NK-92 (cell line): Measurements from ENCODE around the gene NOL9.
"Not testable (repeated sequence)": the region's sequence is repeated elsewhere in the genome, so short reads cannot be mapped to it uniquely, and the experiment has no call there.

Experiments
- DNase-seq: peaks from one replicate; lab custom pipeline; 2025; ENCODE audit not compliant: unreplicated experiment; lab: John Stamatoyannopoulos, UW

NOL9 gene

GRCh38 chr1:6505367-6506209 is 48.7 kb downstream of the NOL9 start:
- no peak for DNase-seq

GRCh38 chr1:6504887-6505286 is 49.4 kb downstream of the NOL9 start:
- no peak for DNase-seq

DNA sequence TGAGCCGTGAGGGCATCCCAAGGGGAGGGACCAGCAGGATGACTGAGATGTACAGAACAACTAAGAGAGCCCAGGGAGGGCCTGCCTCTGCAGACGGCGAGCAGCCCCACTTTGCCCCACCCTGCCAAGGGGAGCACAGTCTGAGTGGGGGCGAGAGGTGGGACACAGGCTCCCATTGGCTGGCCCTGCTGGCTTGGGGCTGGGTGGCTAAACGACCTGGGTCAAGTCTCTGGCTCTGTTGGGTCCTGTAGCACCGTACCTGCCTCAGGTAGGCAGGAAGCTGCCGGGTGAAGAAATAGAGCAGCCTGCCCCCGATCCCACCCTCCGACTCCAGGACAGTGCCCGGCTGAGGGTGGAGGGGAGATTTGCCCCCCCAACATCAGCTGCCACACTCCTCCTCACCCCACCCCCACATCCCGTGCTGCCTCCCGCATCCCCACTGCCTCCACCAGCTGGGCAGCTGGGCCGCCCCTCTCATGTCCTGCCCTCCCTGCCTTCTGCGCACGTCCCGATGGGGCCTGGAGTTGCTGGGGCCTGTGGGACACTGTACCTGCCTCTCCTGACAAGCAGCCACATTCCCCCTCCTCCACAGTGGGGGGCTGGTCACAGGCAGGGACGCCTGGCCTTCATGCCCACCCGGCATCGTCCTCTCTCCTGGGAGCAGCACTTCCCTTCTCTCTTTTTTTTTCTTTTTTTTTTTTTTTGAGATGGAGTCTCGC is 50.3 kb downstream of the NOL9 start:
- no peak for DNase-seq

GRCh38 chr1:6502000-6502891 is 52.1 kb downstream of the NOL9 start:
- DNase-seq = no peak

DNA sequence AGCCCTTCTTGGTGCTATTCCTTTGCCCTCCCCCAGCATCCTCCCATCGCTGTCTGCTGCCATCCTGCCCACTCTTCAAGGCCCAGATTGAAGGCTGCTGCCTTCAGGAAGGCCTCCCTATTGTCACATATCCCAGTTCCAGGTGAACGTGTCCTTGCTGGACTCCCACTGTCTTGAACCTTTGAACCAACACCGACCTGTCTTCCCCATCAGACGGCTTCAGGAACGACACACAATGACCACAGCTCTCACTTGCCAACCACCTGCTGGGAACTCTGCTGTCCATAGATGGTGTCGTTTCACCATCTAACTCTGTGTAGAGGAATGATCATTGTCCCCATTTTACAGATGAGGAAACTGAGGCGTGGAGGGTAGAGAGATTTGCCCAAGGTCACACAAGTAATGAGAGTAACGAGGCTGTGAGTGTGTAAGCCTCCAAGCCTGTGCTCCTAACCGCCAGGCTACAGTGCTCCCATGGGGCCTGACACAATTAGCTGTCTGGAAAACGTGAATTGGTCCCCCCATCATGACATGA is 53.0 kb downstream of the NOL9 start:
- DNase-seq = no peak

- DNase-seq = no peak
Observed at GRCh38 chr1:6500544-6501278, 53.6 kb downstream of the NOL9 start.

GRCh38 chr1:6499296-6499695 is 55.0 kb downstream of the NOL9 start:
- DNase-seq = no peak

GRCh38 chr1:6498576-6499111 is 55.7 kb downstream of the NOL9 start:
- DNase-seq = no peak

- DNase-seq = no peak
Observed at GRCh38 chr1:6497867-6498575, 56.3 kb downstream of the NOL9 start.

DNA sequence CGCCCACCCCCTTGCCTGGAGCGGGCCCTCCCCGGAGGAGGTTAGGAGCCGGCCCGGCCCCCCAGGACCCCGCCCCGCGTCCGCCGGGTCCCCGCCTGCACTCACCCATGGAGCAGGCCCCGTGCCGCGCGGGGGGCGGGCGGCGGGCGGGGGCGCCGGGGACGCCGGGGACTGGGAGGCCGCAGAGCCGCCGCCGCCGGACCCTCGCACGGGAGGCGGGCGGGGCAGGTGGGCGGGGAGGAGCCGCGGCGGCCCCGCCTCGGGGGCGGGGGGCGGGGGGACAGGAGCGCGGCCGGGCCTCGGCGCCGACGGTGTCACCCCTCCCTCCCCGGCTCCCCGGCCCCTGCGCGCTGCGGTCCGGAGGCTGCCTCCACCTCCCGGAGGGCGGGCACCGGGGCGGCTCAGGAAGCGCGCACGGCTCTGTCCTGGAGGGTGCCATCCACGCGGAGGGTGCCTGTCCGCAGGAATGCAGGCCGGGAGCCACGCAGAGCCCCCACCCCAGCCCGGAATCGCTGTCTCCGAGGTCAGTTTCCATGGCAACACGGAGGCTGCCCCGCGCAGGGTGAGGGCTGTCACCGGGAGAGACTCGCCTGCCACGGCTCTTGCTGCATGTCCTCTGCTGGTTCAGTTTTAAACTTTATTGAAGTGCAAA is 57.0 kb downstream of the NOL9 start:
- no peak for DNase-seq

DNA sequence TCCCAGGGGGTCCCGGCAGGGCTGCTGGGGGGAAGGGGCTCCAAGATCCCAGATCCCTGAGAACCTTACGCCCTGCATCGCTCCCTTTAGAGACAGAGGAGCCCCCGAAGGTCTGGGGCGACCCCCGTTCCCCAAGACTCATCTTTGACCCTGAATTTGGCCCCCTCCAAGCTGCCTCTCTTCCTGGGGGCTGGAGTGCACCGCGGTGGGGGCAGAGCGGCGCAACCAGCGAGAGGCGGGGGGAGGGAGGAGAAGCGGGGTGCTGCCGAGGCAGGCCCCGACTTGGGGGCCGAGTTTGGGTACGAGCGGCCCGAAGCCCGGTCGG is 57.5 kb downstream of the NOL9 start:
- no peak for DNase-seq

DNA sequence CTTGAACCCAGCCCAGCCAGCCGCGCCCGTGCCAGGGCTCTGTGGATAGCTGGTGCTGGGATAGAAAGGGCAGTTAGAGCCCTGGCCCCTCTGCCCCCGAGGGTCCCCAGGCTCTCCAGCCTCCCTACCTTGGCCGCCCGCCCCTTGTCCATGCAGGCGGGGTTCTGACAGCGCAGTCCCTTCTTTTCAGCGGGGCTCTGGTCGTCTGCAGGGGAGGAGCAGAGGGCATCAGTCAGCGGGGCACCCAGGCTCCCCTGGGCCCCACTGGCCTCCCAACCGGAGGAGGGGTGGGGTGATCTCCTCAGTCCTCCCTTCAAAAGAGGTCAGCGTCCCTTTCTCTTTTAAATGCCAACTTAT is 58.0 kb downstream of the NOL9 start:
- DNase-seq = no peak

- no peak for DNase-seq
Observed at GRCh38 chr1:6495540-6496364, 58.6 kb downstream of the NOL9 start.

DNA sequence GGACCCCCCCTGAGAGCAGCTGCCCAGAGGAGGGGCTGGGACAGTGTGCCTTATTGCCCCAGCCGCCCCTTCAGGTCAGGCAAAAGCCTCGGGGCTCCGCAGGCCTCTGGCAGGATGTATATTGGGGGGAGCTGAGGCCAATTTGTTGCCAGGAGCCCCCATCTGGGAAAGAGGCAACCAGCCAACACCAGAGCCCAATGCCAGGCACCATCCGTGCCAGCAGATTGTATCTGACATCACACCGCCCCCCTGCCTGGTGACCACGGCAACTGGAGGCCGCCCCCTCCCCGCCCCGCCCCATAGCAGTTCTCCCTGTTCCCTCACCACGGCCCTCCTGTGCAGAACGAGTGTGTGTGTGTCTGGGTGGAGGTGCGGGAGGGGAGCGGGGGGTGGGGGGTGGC is 59.3 kb downstream of the NOL9 start:
- no peak for DNase-seq

GRCh38 chr1:6494627-6495026 is 59.7 kb downstream of the NOL9 start:
- DNase-seq = no peak

DNA sequence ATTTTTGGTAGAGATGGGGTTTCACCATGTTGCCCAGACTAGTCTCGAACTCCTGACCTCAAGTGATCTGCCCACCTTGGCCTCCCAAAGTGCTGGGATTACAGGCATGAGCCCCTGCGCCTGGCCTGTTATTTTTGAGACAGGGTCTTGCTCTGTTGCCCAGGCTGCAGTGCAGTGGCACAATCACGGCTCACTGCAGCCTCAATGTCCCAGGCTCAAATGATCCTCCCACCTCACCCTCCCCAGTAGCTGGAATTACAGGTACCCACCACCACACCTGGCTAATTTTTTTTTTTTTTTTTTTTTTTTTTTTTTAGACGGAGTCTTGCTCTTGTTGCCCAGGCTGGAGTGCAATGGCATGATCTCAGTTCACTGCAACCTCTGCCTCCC is 60.5 kb downstream of the NOL9 start:
- not testable (repeated sequence) for DNase-seq

- DNase-seq = no peak
Observed at GRCh38 chr1:6491966-6492365, 62.3 kb downstream of the NOL9 start.

GRCh38 chr1:6491480-6491962 is 62.8 kb downstream of the NOL9 start, which contains the start of gene PLEKHG5:
Gene PLEKHG5, minus strand, starts transcription at chr1:6491667. Its CDS starts 14,096 bp downstream, at chr1:6477571.
- DNase-seq = no peak
